Activated CD4-positive, alpha-beta memory T cell treated with anti-CD3 and anti-CD28 coated beads for 36 hours (primary cell): ENCODE data around the gene UNC13B. TPM values are rescaled to one million over a fixed set of nuclear protein-coding genes. Genes with fewer than 3 reads are reported as not detected.

Experiments
- CTCF ChIA-PET: fragments of 350-600 bp; sonication (Branson Sonifier 250); formaldehyde crosslinking; loops from one replicate; lab custom pipeline; 2021; ENCODE audit warnings: antibody characterized with exemption, inconsistent platforms; lab: Charles Lee
- POLR2A ChIA-PET: fragments of 350-600 bp; sonication (Branson Sonifier 250); formaldehyde crosslinking; loops from one replicate; lab custom pipeline; 2021; ENCODE audit warnings: antibody characterized with exemption; lab: Charles Lee
- DNase-seq: peaks from one replicate; pipeline ENCODE4 v3.0.0-alpha.2; 2020
- H3K27ac Mint-ChIP-seq: one replicate; pipeline ENCODE4 v1.8.0; 2021; ENCODE audit warnings: mixed read lengths
- H3K27me3 Mint-ChIP-seq: one replicate; pipeline ENCODE4 v1.8.0; 2021; ENCODE audit warnings: mixed read lengths
- H3K36me3 Mint-ChIP-seq: one replicate; pipeline ENCODE4 v1.8.0; 2021; ENCODE audit warnings: mixed read lengths
- H3K4me1 Mint-ChIP-seq: one replicate; pipeline ENCODE4 v1.8.0; 2021; ENCODE audit warnings: low read depth, mixed read lengths
- H3K4me3 Mint-ChIP-seq: one replicate; pipeline ENCODE4 v1.8.0; 2021; ENCODE audit warnings: mild to moderate bottlenecking, mixed read lengths
- H3K9me3 Mint-ChIP-seq: one replicate; pipeline ENCODE4 v1.8.0; 2021; ENCODE audit warnings: mixed read lengths
- intact Hi-C: fragments of 100-400 bp; cut with micrococcal nuclease; formaldehyde crosslinking; loops from one replicate; pipeline ENCODE4 v1.15.1; 2023
- total RNA-seq, 2 experiments: library from RNA; stranded (reverse); gene quantifications; one replicate each; pipeline ENCODE4 v1.2.3, GENCODE V29; 2021

The UNC13B gene
- total RNA-seq, 2 experiments from 2014 or later = 3.6 to 4.6 TPM

DNA sequence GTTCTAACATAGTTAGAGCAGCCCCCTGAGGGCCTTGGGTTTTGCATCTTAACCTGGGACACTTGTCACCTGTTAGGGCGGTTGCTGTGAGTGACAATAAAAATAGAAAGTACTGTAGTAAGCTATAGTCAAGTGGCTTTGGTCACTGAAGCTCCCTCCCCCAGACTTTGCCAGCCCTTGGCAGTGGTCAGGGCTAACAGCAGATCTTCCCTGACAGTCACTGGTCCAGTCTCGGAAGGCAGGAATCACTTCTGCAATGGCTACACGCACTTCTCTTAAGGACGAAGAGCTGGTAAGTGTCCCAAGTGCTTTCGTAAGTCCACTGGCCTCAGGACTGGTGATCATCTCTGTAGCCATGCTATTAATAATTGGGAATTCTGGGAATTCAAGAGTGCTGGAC, 213.1 kb downstream of the UNC13B start:
- no peaks in the 10 kb centered on the region for H3K4me1 Mint-ChIP-seq
- intact Hi-C loops = no loop called here

GRCh38 chr9:35380039-35380438, 218.2 kb downstream of the UNC13B start:
- H3K36me3 Mint-ChIP-seq = no peaks in the 10 kb centered on the region
- no peak for DNase-seq
- no peaks in the 10 kb centered on the region for H3K9me3 Mint-ChIP-seq
- intact Hi-C loops = no loop called here
- no peaks in the 10 kb centered on the region for H3K4me1 Mint-ChIP-seq
- no peak overlapping the region for H3K27ac Mint-ChIP-seq
- H3K4me3 Mint-ChIP-seq = no peak overlapping the region
- ChIA-PET POLR2A (no interaction called here), CTCF (no interaction called here)
- H3K27me3 Mint-ChIP-seq = no peaks in the 10 kb centered on the region

More for the DNA sequence above, 213.1 kb downstream of the UNC13B start:
- no peaks in the 10 kb centered on the region for H3K36me3 Mint-ChIP-seq
- H3K27me3 Mint-ChIP-seq = no peaks in the 10 kb centered on the region
- ChIA-PET POLR2A (no interaction called here), CTCF (no interaction called here)
- no peak overlapping the region for H3K4me3 Mint-ChIP-seq
- H3K9me3 Mint-ChIP-seq = no peaks in the 10 kb centered on the region
- DNase-seq = no peak
- H3K27ac Mint-ChIP-seq = no peak overlapping the region

DNA sequence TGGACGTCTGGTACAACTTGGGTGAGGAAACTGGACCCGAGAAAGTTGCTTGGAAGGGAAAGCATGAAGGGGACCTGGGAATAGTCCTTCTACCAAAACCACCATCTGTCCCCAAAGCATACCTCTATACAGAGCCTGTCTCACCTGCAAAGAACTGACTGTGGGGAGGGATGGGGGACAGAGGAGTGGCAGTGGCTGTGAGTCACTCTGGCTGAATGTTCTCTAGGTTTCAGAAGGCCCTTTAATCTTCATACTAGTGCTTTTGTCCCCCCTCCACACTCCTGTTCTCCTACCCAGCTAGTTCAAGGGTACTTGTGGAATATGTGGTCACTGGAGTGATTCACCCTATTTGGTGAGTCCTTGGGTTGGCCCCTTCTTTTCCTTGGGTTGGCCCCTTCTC, 218.8 kb downstream of the UNC13B start:
- H3K27me3 Mint-ChIP-seq = no peaks in the 10 kb centered on the region
- no peak overlapping the region for H3K4me3 Mint-ChIP-seq
- POLR2A ChIA-PET = no interaction called here
- CTCF ChIA-PET = no interaction called here
- H3K36me3 Mint-ChIP-seq = no peaks in the 10 kb centered on the region
- no peaks in the 10 kb centered on the region for H3K9me3 Mint-ChIP-seq
- DNase-seq = no peak
- H3K27ac Mint-ChIP-seq = no peak overlapping the region
- no peaks in the 10 kb centered on the region for H3K4me1 Mint-ChIP-seq
- intact Hi-C loops = no loop called here

GRCh38 chr9:35385042-35385441, 223.2 kb downstream of the UNC13B start:
- Mint-ChIP-seq H3K36me3 (no peaks in the 10 kb centered on the region), H3K4me3 (no peak overlapping the region), H3K27ac (no peak overlapping the region), H3K27me3 (no peaks in the 10 kb centered on the region), H3K4me1 (no peaks in the 10 kb centered on the region), H3K9me3 (no peaks in the 10 kb centered on the region)
- DNase-seq = no peak
- ChIA-PET POLR2A (no interaction called here), CTCF (interaction anchor here (0.8 kb wide), 1 partner anchor 268 kb away, joined by 3 read pairs; no protein-coding TSS in a partner anchor)
- intact Hi-C loops = no loop called here

- CTCF ChIA-PET = no interaction called here
- no peak overlapping the region for H3K4me3 Mint-ChIP-seq
- POLR2A ChIA-PET = no interaction called here
- no peak overlapping the region for H3K27ac Mint-ChIP-seq
- H3K27me3 Mint-ChIP-seq = no peaks in the 10 kb centered on the region
- no peaks in the 10 kb centered on the region for H3K4me1 Mint-ChIP-seq
- H3K9me3 Mint-ChIP-seq = no peaks in the 10 kb centered on the region
- intact Hi-C loops = no loop called here
- no peak for DNase-seq
- no peaks in the 10 kb centered on the region for H3K36me3 Mint-ChIP-seq
Measured at GRCh38 chr9:35395076-35395705, 233.4 kb downstream of the UNC13B start.

DNA sequence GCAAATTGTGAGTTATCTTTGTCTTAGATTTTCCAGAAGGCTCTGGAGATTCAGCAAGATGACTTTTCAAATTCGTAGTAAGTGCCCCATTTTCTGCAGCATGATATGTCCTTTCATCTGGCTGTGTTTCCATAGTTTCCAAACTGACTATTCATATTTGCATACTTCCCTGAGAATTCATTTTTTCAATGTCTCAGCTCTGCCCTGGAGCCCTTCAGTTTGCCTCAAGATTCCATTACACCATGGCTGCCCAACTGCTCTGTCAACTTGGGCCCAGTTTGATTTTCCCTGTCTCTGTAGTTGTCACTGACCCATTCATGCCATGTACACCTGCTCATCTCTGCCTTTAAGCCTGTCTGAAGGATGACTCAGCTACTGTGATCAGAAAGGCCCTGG, 233.9 kb downstream of the UNC13B start:
- intact Hi-C loops = no loop called here
- Mint-ChIP-seq H3K4me1 (no peaks in the 10 kb centered on the region), H3K27me3 (no peaks in the 10 kb centered on the region), H3K27ac (no peak overlapping the region), H3K9me3 (no peaks in the 10 kb centered on the region), H3K36me3 (no peaks in the 10 kb centered on the region), H3K4me3 (no peak overlapping the region)
- no peak for DNase-seq
- ChIA-PET POLR2A (no interaction called here), CTCF (no interaction called here)

DNA sequence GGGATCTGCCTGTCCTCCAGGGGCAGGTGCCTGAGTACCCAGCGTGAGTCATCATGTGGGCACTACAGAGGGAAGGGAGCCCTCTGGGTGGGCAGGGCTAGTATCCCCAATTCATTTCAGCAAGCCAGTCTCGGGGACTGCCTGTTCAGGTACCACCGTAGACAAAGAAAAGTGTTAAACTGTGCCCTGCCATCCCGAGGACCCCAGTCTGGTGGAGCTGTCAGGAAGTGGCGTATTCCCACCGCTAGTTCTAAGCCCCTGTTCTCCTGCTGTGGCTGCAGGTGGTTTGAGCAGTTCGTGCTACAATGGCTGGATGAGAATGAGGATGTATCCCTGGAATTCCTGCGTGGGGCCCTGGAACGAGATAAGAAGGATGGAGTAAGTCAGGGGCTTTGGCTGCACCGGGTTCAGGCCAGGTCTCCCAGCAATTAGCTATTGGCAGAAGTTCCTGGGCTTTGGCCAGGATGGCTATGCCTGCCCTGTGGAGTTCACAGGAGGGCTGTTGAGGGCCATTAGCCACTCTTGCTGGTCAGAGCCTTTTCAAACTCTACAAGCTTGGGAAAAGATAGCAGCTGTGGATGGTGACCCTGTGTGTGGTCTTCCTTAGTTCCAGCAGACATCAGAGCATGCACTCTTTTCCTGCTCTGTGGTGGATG, 234.9 kb downstream of the UNC13B start:
- Mint-ChIP-seq H3K27ac (no peak overlapping the region), H3K27me3 (no peaks in the 10 kb centered on the region), H3K4me3 (no peak overlapping the region), H3K36me3 (no peaks in the 10 kb centered on the region), H3K4me1 (no peaks in the 10 kb centered on the region), H3K9me3 (no peaks in the 10 kb centered on the region)
- CTCF ChIA-PET = no interaction called here
- no peak for DNase-seq
- intact Hi-C loops = no loop called here
- POLR2A ChIA-PET = no interaction called here

GRCh38 chr9:35397216-35397698, 235.4 kb downstream of the UNC13B start:
- CTCF ChIA-PET = interaction anchor here (0.8 kb wide), 1 partner anchor 80 kb away, joined by 3 read pairs; no protein-coding TSS in a partner anchor
- H3K4me1 Mint-ChIP-seq = no peaks in the 10 kb centered on the region

GRCh38 chr9:35397923-35398322, 236.1 kb downstream of the UNC13B start:
- H3K27ac Mint-ChIP-seq = no peak overlapping the region

More at GRCh38 chr9:35397216-35397698, 235.4 kb downstream of the UNC13B start:
- no peaks in the 10 kb centered on the region for H3K9me3 Mint-ChIP-seq
- no peak overlapping the region for H3K27ac Mint-ChIP-seq
- no peaks in the 10 kb centered on the region for H3K27me3 Mint-ChIP-seq
- DNase-seq = no peak
- H3K4me3 Mint-ChIP-seq = no peak overlapping the region
- H3K36me3 Mint-ChIP-seq = no peaks in the 10 kb centered on the region
- intact Hi-C loops = no loop called here
- POLR2A ChIA-PET = no interaction called here

GRCh38 chr9:35398651-35399335, 237.0 kb downstream of the UNC13B start:
- Mint-ChIP-seq H3K4me1 (no peaks in the 10 kb centered on the region), H3K27ac (no peak overlapping the region), H3K9me3 (no peaks in the 10 kb centered on the region), H3K27me3 (no peaks in the 10 kb centered on the region), H3K4me3 (no peak overlapping the region), H3K36me3 (no peaks in the 10 kb centered on the region)
- CTCF ChIA-PET = no interaction called here
- intact Hi-C loops = no loop called here
- POLR2A ChIA-PET = no interaction called here
- DNase-seq = no peak

More at GRCh38 chr9:35397923-35398322, 236.1 kb downstream of the UNC13B start:
- ChIA-PET CTCF (interaction anchor here (0.8 kb wide), 1 partner anchor 79 kb away, joined by 3 read pairs; no protein-coding TSS in a partner anchor), POLR2A (no interaction called here)
- no peak for DNase-seq
- intact Hi-C loops = no loop called here
- Mint-ChIP-seq H3K36me3 (no peaks in the 10 kb centered on the region), H3K27me3 (no peaks in the 10 kb centered on the region), H3K4me3 (no peak overlapping the region), H3K9me3 (no peaks in the 10 kb centered on the region), H3K4me1 (no peaks in the 10 kb centered on the region)

GRCh38 chr9:35404865-35405264, 243.1 kb downstream of the UNC13B start:
- ChIA-PET CTCF (no interaction called here), POLR2A (no interaction called here)
- Mint-ChIP-seq H3K27me3 (peaks cover 11% of the 10 kb centered on the region), H3K9me3 (no peaks in the 10 kb centered on the region), H3K27ac (no peak overlapping the region), H3K4me1 (no peaks in the 10 kb centered on the region), H3K36me3 (no peaks in the 10 kb centered on the region), H3K4me3 (no peak overlapping the region)
- intact Hi-C loops = no loop called here
- no peak for DNase-seq

DNA sequence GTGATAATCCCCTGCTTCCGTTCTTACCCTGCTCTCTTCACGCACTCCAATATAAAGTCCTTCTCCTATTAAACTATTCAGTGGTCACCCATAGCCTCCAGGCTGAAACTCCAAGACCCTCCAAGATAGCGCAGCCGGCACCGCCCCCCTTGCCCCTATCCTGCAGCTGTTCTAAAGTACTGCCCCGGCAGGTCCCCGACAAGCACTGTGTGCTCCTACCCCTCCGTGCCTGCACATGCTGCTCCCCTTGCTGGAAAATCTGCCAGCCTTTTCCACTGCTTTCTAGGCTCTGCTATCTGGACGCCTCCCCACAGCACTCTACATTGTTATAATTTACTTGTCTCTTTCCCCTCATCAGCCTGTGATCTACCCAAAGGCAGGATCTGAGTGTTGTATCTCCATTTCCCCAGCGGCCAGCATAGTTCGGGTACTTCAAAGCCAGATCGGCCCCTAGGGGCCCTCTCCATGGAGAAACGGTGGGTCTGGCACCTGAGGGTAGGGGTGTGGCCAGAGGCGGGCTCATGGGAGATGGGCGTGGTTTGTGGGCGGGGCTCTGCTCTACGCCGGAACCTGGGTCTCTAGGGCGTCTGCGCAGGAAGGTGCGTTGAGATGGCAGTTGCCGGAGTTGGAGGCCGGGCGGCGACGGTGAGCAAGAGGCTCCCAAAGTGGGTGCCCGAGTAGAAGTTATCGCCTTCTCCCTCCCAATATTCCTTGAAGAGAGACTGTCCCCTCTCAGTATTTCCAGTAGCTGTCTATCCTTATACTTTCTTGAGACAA, 244.6 kb downstream of the UNC13B start:
- Mint-ChIP-seq H3K27ac (no peak overlapping the region), H3K9me3 (no peaks in the 10 kb centered on the region), H3K4me3 (no peak overlapping the region), H3K27me3 (peaks cover 11% of the 10 kb centered on the region), H3K36me3 (no peaks in the 10 kb centered on the region), H3K4me1 (no peaks in the 10 kb centered on the region)
- intact Hi-C loops = no loop called here
- DNase-seq = peak; percentile 55
- ChIA-PET CTCF (no interaction called here), POLR2A (no interaction called here)
